ENCODE measurements around the gene HOXD9.
A peak's percentile ranks its signal among the peaks of the same experiment; 100 is the strongest.

DNA sequence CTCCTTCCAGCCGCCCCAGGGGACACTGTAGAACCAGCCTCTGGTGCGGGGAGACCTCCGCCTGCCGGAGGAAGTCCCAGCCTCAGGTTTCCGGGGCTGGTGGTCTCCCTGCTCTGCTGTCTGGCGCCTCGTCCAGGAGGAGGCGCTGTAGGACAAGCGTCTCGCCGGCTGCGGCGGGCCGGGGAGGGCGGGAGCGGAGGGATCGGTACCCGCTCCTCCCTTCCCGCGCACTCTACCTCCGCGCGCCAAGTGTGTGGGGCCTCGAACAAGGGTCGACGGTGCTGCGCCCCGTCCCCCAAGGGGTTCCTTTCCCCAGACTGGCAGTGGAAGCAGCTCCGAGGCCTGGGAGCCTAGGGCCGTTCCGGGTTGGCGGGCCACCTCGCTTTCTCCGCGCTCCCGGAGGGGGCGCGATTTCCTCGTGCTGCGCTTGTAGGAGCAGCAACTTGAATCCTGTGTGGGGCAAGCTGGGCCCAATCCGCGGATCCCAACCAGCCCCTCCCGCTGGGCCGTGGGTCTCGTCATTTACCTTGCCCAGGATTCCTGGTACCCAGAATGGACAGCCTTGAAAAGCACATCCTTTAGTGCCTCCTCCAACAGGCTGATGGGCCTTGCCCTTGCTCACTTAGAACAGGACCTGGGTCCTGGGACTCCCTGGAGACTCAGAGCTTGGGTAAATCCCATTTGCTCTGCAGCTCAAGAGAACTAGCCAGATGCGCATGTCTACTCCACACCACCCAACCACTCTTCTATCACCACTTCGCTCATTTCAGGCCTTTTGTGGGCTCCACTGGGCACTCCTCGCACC, 18.2 kb downstream of the HOXD9 start:
- no peak for TF ChIP-seq POLR2AphosphoS5 (IDR thresholded peaks at IDR 0.05; ENCODE audit: low read depth)
- TF ChIP-seq, protein P1, sequence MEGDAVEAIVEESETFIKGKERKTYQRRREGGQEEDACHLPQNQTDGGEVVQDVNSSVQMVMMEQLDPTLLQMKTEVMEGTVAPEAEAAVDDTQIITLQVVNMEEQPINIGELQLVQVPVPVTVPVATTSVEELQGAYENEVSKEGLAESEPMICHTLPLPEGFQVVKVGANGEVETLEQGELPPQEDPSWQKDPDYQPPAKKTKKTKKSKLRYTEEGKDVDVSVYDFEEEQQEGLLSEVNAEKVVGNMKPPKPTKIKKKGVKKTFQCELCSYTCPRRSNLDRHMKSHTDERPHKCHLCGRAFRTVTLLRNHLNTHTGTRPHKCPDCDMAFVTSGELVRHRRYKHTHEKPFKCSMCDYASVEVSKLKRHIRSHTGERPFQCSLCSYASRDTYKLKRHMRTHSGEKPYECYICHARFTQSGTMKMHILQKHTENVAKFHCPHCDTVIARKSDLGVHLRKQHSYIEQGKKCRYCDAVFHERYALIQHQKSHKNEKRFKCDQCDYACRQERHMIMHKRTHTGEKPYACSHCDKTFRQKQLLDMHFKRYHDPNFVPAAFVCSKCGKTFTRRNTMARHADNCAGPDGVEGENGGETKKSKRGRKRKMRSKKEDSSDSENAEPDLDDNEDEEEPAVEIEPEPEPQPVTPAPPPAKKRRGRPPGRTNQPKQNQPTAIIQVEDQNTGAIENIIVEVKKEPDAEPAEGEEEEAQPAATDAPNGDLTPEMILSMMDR (IDR thresholded peaks at IDR 0.05; ENCODE audit: insufficient read depth, low read length) = peak; percentile 54
- no peak for TF ChIP-seq GABPA (IDR thresholded peaks at IDR 0.05; ENCODE audit: low read depth)
- TF ChIP-seq, protein P2, sequence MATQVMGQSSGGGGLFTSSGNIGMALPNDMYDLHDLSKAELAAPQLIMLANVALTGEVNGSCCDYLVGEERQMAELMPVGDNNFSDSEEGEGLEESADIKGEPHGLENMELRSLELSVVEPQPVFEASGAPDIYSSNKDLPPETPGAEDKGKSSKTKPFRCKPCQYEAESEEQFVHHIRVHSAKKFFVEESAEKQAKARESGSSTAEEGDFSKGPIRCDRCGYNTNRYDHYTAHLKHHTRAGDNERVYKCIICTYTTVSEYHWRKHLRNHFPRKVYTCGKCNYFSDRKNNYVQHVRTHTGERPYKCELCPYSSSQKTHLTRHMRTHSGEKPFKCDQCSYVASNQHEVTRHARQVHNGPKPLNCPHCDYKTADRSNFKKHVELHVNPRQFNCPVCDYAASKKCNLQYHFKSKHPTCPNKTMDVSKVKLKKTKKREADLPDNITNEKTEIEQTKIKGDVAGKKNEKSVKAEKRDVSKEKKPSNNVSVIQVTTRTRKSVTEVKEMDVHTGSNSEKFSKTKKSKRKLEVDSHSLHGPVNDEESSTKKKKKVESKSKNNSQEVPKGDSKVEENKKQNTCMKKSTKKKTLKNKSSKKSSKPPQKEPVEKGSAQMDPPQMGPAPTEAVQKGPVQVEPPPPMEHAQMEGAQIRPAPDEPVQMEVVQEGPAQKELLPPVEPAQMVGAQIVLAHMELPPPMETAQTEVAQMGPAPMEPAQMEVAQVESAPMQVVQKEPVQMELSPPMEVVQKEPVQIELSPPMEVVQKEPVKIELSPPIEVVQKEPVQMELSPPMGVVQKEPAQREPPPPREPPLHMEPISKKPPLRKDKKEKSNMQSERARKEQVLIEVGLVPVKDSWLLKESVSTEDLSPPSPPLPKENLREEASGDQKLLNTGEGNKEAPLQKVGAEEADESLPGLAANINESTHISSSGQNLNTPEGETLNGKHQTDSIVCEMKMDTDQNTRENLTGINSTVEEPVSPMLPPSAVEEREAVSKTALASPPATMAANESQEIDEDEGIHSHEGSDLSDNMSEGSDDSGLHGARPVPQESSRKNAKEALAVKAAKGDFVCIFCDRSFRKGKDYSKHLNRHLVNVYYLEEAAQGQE (IDR thresholded peaks at IDR 0.05; ENCODE audit: insufficient replicate concordance, low read depth) = no peak

Data from HL-60 (cell line).